Activated B cell treated with CpG ODN at 0.5 μM for 24 hours (primary cell): ENCODE data around the gene PPM1H. TPM values are rescaled to one million over a fixed set of nuclear protein-coding genes. Genes with fewer than 3 reads are reported as not detected.

ENCODE experiments used
- ATAC-seq: fragments of 200-7000 bp; cut with Tn5 transposase; one replicate; pipeline ENCODE4 v1.10.0; 2021; ENCODE audit warnings: low read depth, mild to moderate bottlenecking, moderate library complexity
- CTCF ChIA-PET: fragments of 350-600 bp; sonication (Branson Sonifier 250); formaldehyde crosslinking; loops from one replicate; lab custom pipeline; 2021; ENCODE audit warnings: antibody characterized with exemption; lab: Charles Lee
- POLR2A ChIA-PET: fragments of 350-600 bp; sonication (Branson Sonifier 250); formaldehyde crosslinking; loops from one replicate; lab custom pipeline; 2021; ENCODE audit warnings: antibody characterized with exemption; lab: Charles Lee
- DNase-seq: peaks from one replicate; pipeline ENCODE4 v3.0.0; 2022
- H3K27ac Mint-ChIP-seq: one replicate; pipeline ENCODE4 v1.8.0; 2020; ENCODE audit warnings: mixed read lengths
- H3K27me3 Mint-ChIP-seq: one replicate; pipeline ENCODE4 v1.8.0; 2021; ENCODE audit warnings: mixed read lengths
- H3K36me3 Mint-ChIP-seq: one replicate; pipeline ENCODE4 v1.8.0; 2021; ENCODE audit warnings: low read depth, mixed read lengths
- H3K4me1 Mint-ChIP-seq: one replicate; pipeline ENCODE4 v1.8.0; 2021; ENCODE audit warnings: mixed read lengths
- H3K4me3 Mint-ChIP-seq: one replicate; pipeline ENCODE4 v1.8.0; 2020; ENCODE audit warnings: mild to moderate bottlenecking, mixed read lengths
- H3K9me3 Mint-ChIP-seq: one replicate; pipeline ENCODE4 v1.8.0; 2020; ENCODE audit warnings: mixed read lengths
- intact Hi-C: fragments of 100-400 bp; cut with micrococcal nuclease; formaldehyde crosslinking; loops from one replicate; pipeline ENCODE4 v1.15.1; 2024
- total RNA-seq: library from RNA; stranded (reverse); gene quantifications from 2 replicates; pipeline ENCODE4 v1.2.3, GENCODE V29; 2022
- TF ChIP-seq, protein P1 (sequence below): fragments of 200-600 bp; IDR thresholded peaks from one replicate; pipeline ENCODE4 v1.8.0; 2022; ENCODE audit warnings: antibody characterized with exemption, mild to moderate bottlenecking

Gene PPM1H
- total RNA-seq, 1 donor from 2014 or later = not detected

DNA sequence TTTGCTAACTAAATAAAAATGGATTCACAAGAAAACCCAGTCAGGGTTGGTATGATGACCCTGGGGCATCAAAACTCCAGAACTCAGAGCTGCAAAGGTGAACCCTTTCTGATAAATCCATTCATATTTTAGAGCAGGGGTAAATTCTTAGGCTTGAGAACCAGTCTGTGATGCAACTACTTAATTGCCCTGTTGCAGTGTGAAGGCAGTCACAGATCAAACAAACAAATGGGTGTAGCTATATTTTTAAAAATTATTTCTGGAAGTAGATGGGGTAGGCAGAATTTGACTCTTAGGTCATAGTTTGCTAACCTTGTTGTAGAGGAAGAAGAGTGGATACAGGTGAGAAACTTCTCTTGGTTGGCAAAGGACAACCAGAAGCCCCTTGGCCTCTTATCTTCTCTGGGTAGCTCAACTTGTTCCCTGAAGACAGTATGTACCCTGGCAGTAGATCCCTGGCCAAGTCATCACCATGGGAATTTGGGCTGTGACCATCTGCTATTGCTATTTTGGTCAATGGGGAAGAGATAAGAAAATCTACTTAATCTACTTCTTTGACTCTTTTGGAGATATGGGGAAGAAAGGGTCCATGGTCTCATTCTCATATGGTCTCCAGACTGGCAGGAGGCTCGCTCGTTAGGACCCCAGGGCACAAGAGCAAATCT lies 216.1 kb downstream of the PPM1H start:
- H3K4me3 Mint-ChIP-seq = no peak overlapping the region
- intact Hi-C loops = no loop called here

DNA sequence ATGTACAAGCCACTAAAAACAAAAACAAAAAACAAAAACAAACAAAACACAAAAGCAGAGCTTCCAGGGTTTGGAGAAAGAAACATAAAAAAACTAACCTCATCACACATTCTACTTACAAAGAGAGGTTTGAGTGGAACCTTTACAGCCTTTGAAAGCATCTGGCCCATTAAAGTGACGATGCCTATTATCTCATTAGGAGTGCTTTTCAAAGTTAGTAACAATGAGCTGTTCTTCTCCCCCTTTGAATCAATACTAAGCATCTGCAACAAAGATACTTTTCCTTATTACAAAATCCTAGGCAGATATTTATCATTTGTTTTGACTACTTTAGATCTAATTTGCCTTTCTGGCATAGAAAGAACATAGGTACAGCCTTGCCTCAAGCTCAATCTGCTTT lies 217.3 kb downstream of the PPM1H start:
- no peaks in the 10 kb centered on the region for H3K9me3 Mint-ChIP-seq
- no peaks in the 10 kb centered on the region for H3K36me3 Mint-ChIP-seq
- DNase-seq (no peak), ATAC-seq (no peak)
- no peaks in the 10 kb centered on the region for H3K27me3 Mint-ChIP-seq
- intact Hi-C loops = no loop called here
- H3K27ac Mint-ChIP-seq = no peak overlapping the region
- ChIA-PET CTCF (interaction anchor here (1.6 kb wide), 1 partner anchor 136 kb away, joined by 4 read pairs; no protein-coding TSS in a partner anchor), POLR2A (no interaction called here)
- no peaks in the 10 kb centered on the region for H3K4me1 Mint-ChIP-seq
- H3K4me3 Mint-ChIP-seq = no peak overlapping the region
- TF ChIP-seq, protein P1, sequence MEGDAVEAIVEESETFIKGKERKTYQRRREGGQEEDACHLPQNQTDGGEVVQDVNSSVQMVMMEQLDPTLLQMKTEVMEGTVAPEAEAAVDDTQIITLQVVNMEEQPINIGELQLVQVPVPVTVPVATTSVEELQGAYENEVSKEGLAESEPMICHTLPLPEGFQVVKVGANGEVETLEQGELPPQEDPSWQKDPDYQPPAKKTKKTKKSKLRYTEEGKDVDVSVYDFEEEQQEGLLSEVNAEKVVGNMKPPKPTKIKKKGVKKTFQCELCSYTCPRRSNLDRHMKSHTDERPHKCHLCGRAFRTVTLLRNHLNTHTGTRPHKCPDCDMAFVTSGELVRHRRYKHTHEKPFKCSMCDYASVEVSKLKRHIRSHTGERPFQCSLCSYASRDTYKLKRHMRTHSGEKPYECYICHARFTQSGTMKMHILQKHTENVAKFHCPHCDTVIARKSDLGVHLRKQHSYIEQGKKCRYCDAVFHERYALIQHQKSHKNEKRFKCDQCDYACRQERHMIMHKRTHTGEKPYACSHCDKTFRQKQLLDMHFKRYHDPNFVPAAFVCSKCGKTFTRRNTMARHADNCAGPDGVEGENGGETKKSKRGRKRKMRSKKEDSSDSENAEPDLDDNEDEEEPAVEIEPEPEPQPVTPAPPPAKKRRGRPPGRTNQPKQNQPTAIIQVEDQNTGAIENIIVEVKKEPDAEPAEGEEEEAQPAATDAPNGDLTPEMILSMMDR = no peak

More for the DNA sequence above, 216.1 kb downstream of the PPM1H start:
- no peaks in the 10 kb centered on the region for H3K4me1 Mint-ChIP-seq
- no peaks in the 10 kb centered on the region for H3K36me3 Mint-ChIP-seq
- H3K9me3 Mint-ChIP-seq = no peaks in the 10 kb centered on the region
- H3K27me3 Mint-ChIP-seq = no peaks in the 10 kb centered on the region
- no peak overlapping the region for H3K27ac Mint-ChIP-seq
- DNase-seq (no peak), ATAC-seq (no peak)
- POLR2A ChIA-PET = no interaction called here
- CTCF ChIA-PET = no interaction called here
- TF ChIP-seq, protein P1 = no peak

DNA sequence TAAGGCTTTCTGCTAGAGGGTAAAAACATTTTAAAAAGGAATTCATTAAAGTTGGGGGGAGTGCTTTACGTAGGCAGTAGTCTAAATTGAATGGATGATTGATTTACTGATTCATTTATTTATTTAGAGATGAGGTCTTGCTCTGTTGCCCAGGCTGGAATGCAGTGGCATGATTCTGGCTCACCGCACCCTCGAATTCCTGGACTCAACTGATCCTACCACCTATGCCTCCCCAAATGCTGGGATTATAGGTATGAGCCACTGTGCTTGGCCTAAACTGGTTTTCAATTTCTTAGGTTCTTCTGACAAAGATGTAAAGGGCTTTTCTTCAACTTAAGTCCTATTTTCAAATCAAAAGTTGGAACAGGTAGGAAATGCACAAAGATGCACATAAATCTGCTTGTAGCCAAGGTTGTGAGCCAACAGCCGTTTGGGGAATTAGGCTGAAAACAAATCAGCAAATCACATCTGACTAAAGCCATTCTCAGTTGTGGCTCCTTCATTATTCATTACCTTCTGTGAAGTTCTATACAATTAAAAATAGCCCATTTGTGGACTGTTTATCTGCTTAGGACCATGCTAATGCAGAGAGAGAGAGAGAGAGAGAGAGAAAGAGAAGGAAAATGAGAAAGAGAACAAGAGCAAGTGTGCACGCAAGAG lies 218.0 kb downstream of the PPM1H start:
- H3K36me3 Mint-ChIP-seq = no peaks in the 10 kb centered on the region
- H3K4me1 Mint-ChIP-seq = no peaks in the 10 kb centered on the region
- intact Hi-C loops = no loop called here

DNA sequence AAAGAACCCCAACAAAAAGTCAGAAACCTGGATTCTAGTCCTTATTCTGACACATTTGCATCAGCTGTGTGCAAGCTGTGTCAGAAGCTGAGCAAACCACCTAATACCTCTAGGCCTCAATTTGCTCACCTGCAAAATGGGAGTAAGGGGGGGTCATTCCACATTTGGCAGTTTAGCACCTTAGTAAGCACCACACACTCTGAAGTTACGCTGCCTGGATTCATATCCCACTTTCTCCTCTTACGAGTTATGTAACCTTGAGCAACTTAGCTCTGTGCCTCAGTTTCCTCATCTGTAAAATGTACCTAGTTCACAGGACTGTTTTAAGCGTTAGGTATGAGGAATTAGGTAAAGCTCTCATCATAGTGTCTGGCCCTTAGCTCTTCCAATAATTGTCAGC lies 218.9 kb downstream of the PPM1H start:
- Mint-ChIP-seq H3K27me3 (no peaks in the 10 kb centered on the region), H3K36me3 (no peaks in the 10 kb centered on the region), H3K4me1 (no peaks in the 10 kb centered on the region), H3K27ac (no peak overlapping the region), H3K9me3 (no peaks in the 10 kb centered on the region), H3K4me3 (no peak overlapping the region)
- TF ChIP-seq, protein P1 = no peak
- DNase-seq (no peak), ATAC-seq (no peak)
- CTCF ChIA-PET = interaction anchor here (1.6 kb wide), 1 partner anchor 134 kb away, joined by 4 read pairs; no protein-coding TSS in a partner anchor
- intact Hi-C loops = no loop called here
- POLR2A ChIA-PET = no interaction called here

More for the DNA sequence above, 218.0 kb downstream of the PPM1H start:
- H3K9me3 Mint-ChIP-seq = no peaks in the 10 kb centered on the region
- ATAC-seq = no peak
- POLR2A ChIA-PET = no interaction called here
- H3K27ac Mint-ChIP-seq = no peak overlapping the region
- no peak overlapping the region for H3K4me3 Mint-ChIP-seq
- TF ChIP-seq, protein P1 = no peak
- DNase-seq = no peak
- CTCF ChIA-PET = interaction anchor here (1.6 kb wide), 1 partner anchor 135 kb away, joined by 4 read pairs; no protein-coding TSS in a partner anchor
- no peaks in the 10 kb centered on the region for H3K27me3 Mint-ChIP-seq
